GM12864 (cell line): ENCODE data around the gene ARF5.
"Not testable (repeated sequence)": the region's sequence is repeated elsewhere in the genome, so short reads cannot be mapped to it uniquely, and the experiment has no call there.

ENCODE experiments used
- DNase-seq: peaks from one replicate; pipeline ENCODE4 v3.0.0-alpha.2; 2011; ENCODE audit warnings: low read depth
- H3K4me3 ChIP-seq: 2 replicates; pipeline ENCODE4 v1.5.1; 2011; ENCODE audit warnings: mild to moderate bottlenecking, low read depth, low read length, control low read depth
- CTCF ChIP-seq: IDR thresholded peaks from 2 replicates; pipeline ENCODE4 v1.5.1; 2011; ENCODE audit warnings: low read depth, mild to moderate bottlenecking, moderate library complexity, low read length, control low read depth, inconsistent platforms; ENCODE audit errors: missing control alignments

ARF5 gene

GRCh38 chr7:127588019-127588696, at the start of gene ARF5:
Gene ARF5 (plus strand): TSS chr7:127588411. CDS start chr7:127588499, 88 bp downstream.
- DNase-seq: peak; percentile 22
- H3K4me3 ChIP-seq: peak within 1 kb of the TSS; percentile 88
- no peak for TF ChIP-seq CTCF

- TF ChIP-seq CTCF: no peak
- no peak for DNase-seq
- no peak overlapping the region for H3K4me3 ChIP-seq
Measured at GRCh38 chr7:127539116-127539515, 49.1 kb upstream of the ARF5 start.

- DNase-seq: not testable (repeated sequence)
Measured at GRCh38 chr7:127540461-127540860, 47.8 kb upstream of the ARF5 start.

GRCh38 chr7:127541548-127541947, 46.7 kb upstream of the ARF5 start:
- no peak overlapping the region for H3K4me3 ChIP-seq
- no peak for DNase-seq
- TF ChIP-seq CTCF: no peak

More at GRCh38 chr7:127540461-127540860, 47.8 kb upstream of the ARF5 start:
- H3K4me3 ChIP-seq: not testable (repeated sequence)

- TF ChIP-seq CTCF: no peak
- H3K4me3 ChIP-seq: no peak overlapping the region
- DNase-seq: no peak
Measured at GRCh38 chr7:127546313-127546712, 41.9 kb upstream of the ARF5 start.

GRCh38 chr7:127550247-127550646, 38.0 kb upstream of the ARF5 start:
- DNase-seq: no peak
- H3K4me3 ChIP-seq: no peak overlapping the region
- peak; percentile 22 for TF ChIP-seq CTCF

GRCh38 chr7:127551941-127552340, 36.3 kb upstream of the ARF5 start:
- no peak for DNase-seq
- no peak for TF ChIP-seq CTCF
- H3K4me3 ChIP-seq: no peak overlapping the region

DNA sequence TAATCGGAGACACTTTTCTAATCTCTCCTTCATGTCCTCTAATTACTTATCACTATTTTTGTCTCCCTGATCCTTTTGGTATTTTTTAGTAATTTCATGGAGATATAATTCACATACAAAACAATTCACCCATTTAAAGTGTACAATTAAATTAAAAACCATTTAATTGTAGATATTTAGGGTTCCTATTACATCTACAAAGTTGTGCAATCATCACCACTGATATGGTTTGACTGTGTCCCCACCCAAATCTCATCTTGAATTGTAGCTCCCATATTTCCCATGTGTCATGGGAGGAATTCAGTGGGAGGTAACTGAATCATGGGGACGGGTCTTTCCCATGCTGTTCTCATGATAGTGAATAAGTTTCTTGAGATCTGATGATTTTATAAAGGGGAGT, 31.8 kb upstream of the ARF5 start:
- DNase-seq: no peak
- TF ChIP-seq CTCF: no peak
- no peak overlapping the region for H3K4me3 ChIP-seq
